ENCODE results near the gene RPS6KL1.

DNA sequence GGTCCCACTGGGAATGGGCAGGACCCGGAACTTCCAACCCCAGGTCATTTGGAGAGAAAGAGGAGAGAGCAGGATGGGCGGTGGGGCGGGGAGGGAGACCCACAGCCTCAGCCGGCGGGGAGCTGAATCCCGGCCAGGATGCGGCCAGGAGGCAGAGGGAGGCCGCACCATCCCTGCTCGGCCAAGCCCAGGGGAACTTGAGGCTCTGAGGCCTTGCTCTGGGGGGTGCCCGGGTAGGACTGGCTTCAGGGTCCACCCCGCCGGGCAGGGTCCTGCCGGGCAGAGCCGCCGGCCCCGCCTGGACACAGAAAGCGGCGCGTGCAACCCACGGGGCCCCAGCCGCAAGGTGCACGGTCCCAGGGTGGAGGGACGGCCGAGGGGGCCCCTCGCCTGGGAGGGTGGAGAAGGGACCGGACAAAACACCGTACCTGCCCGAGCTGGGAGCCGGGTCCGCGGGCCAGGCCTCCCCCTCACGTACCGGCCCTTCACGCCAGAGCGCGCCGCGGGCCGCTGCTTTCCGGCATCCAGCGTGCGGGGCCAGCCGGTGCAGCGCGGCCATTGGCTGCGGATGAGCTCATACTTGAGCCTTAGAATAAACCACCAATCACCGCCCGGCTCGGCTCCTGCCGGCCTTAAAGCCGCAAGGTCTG is at the start of gene RPS6KL1:
- no peak for TF ChIP-seq POLR2A (IDR thresholded peaks at IDR 0.05)
- TF ChIP-seq, protein P1, sequence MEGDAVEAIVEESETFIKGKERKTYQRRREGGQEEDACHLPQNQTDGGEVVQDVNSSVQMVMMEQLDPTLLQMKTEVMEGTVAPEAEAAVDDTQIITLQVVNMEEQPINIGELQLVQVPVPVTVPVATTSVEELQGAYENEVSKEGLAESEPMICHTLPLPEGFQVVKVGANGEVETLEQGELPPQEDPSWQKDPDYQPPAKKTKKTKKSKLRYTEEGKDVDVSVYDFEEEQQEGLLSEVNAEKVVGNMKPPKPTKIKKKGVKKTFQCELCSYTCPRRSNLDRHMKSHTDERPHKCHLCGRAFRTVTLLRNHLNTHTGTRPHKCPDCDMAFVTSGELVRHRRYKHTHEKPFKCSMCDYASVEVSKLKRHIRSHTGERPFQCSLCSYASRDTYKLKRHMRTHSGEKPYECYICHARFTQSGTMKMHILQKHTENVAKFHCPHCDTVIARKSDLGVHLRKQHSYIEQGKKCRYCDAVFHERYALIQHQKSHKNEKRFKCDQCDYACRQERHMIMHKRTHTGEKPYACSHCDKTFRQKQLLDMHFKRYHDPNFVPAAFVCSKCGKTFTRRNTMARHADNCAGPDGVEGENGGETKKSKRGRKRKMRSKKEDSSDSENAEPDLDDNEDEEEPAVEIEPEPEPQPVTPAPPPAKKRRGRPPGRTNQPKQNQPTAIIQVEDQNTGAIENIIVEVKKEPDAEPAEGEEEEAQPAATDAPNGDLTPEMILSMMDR (IDR thresholded peaks at IDR 0.05): no peak
- no peak for TF ChIP-seq EP300 (IDR thresholded peaks at IDR 0.05)

Measured in suprapubic skin (tissue), 3 donors.